Muscle layer of colon (tissue), 2 donors: ENCODE measurements around the gene ABCB7.
A peak's percentile ranks its signal among the peaks of the same experiment; 100 is the strongest.
"Not testable (repeated sequence)": the region's sequence is repeated elsewhere in the genome, so short reads cannot be mapped to it uniquely, and the experiment has no call there.

Source experiments
- H3K27ac ChIP-seq: one replicate; pipeline ENCODE4 v1.7.0; 2013; ENCODE audit warnings: low read depth, mild to moderate bottlenecking, low read length, moderate library complexity
- H3K27me3 ChIP-seq, 2 donors: one replicate each; pipeline ENCODE4 v1.7.0; 2013; ENCODE audit warnings: low read length in 2 of 2, mild to moderate bottlenecking in 2 of 2; ENCODE audit not compliant: insufficient read depth in 2 of 2, control insufficient read depth in 1 of 2
- H3K36me3 ChIP-seq: one replicate; pipeline ENCODE4 v1.7.0; 2013; ENCODE audit warnings: mild to moderate bottlenecking, low read length; ENCODE audit not compliant: insufficient read depth
- H3K4me1 ChIP-seq: one replicate; pipeline ENCODE4 v1.7.0; 2013; ENCODE audit warnings: mild to moderate bottlenecking, low read length; ENCODE audit not compliant: insufficient read depth
- H3K4me3 ChIP-seq, 2 donors: one replicate each; pipeline ENCODE4 v1.7.0; 2013; ENCODE audit warnings: low read length in 2 of 2, low read depth in 1 of 2, mild to moderate bottlenecking in 1 of 2, moderate library complexity in 1 of 2
- H3K9ac ChIP-seq: one replicate; pipeline ENCODE4 v1.7.0; 2013; ENCODE audit warnings: low read length
- H3K9me3 ChIP-seq: one replicate; pipeline ENCODE4 v1.7.0; 2013; ENCODE audit warnings: mild to moderate bottlenecking, low read length
- donor health status: abdominal sarcoma.
- donor health status: Adenocarcinoma of cecum.

The ABCB7 gene

DNA sequence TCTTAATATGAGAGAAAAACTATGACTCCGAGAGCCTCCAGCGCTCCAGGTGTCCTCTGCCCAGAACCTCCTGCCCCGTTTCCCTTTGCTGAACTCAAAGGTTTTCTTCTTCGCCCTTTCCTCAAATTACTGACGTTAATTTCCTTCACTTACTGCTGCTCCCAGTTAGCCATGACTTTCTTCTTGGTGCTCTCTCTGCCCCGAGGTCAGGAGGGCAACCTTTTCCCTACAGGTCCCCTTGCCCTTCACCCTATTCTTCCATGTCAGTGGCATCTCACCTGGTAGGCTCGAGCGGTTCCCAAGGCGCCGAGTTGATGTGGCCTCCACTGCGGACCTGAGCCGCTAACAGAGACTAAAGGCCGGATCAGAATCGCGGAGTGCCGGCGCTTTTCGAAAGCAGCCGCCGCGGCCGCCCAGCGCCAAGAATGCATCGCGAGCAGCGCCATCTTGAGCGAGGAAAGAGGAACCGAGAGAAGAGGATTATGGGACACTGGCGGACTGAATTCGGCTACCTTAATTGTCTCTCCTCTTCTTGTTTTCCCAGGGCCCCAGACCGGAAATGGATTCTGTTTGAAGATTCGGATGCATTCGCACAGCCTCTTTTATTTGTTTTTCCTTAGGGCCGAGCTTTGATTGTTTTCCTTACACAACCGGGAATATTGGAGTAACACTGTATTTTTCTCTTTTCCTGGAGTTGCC is at the start of gene ABCB7:
TSS of gene ABCB7 (minus strand) at position 457 of the 699 bp plus-strand sequence. CDS start at position 446, 11 bp downstream.
- Histone ChIP-seq H3K27ac (peak within 1 kb of the TSS; percentile 54), H3K9me3 (no peaks in the 10 kb centered on the region), H3K9ac (peak within 1 kb of the TSS; percentile 66), H3K36me3 (no peaks in the 10 kb centered on the region), H3K4me3 (peak within 1 kb of the TSS; percentile 47 to 64), H3K27me3 (no peaks in the 10 kb centered on the region), H3K4me1 (peaks cover 7% of the 10 kb centered on the region)

DNA sequence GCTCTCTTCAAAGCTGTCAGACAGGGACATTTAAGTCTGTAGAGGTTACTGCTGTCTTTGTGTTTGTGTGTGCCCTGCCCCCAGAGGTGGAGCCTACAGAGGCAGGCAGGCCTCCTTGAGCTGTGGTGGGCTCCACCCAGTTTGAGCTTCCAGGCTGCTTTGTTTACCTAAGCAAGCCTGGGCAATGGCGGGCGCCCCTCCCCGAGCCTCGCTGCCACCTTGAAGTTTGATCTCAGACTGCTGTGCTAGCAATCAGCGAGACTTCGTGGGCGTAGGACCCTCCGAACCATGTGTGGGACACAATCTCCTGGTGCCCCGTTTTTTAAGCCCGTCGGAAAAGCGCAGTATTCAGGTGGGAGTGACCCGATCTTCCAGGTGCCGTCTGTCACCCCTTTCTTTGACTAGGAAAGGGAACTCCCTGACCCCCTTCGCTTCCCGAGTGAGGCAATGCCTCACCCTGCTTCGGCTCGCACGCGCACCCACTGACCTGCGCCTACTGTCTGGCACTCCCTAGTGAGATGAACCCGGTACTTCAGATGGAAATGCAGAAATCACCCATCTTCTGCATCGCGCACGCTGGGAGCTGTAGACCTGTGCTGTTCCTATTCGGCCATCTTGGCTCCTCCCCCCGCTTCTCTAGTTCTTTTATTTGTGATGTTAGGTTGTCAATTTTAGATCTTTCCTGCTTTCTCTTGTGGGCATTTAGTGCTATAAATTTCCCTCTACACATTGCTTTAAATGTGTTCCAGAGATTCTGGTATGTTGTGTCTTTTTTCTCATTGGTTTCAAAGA is 32.5 kb upstream of the ABCB7 start:
- H3K9ac ChIP-seq, H3K36me3 ChIP-seq, H3K4me1 ChIP-seq, H3K27ac ChIP-seq, H3K4me3 ChIP-seq, H3K9me3 ChIP-seq, H3K27me3 ChIP-seq: not testable (repeated sequence)

DNA sequence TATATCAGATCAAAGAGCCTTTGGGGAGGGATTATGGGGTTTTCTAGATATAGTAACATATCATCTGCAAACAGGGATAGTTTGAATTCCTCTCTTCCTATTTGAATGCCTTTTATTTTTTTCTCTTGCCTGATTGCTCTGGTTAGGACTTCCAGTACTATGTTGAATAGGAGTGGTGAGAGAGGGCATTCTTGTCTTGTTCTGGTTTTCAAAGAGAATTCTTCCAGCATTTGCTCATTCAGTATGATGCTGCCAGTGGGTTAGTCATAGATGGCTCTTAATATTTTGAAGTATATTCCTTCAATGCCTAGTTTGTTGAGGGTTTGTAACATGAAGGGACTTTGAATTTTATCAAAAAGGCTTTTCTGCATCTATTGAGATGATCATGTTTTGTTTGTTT is 25.6 kb upstream of the ABCB7 start:
- no peaks in the 10 kb centered on the region for H3K36me3 ChIP-seq
- no peaks in the 10 kb centered on the region for H3K9me3 ChIP-seq
- no peak overlapping the region for H3K27ac ChIP-seq

DNA sequence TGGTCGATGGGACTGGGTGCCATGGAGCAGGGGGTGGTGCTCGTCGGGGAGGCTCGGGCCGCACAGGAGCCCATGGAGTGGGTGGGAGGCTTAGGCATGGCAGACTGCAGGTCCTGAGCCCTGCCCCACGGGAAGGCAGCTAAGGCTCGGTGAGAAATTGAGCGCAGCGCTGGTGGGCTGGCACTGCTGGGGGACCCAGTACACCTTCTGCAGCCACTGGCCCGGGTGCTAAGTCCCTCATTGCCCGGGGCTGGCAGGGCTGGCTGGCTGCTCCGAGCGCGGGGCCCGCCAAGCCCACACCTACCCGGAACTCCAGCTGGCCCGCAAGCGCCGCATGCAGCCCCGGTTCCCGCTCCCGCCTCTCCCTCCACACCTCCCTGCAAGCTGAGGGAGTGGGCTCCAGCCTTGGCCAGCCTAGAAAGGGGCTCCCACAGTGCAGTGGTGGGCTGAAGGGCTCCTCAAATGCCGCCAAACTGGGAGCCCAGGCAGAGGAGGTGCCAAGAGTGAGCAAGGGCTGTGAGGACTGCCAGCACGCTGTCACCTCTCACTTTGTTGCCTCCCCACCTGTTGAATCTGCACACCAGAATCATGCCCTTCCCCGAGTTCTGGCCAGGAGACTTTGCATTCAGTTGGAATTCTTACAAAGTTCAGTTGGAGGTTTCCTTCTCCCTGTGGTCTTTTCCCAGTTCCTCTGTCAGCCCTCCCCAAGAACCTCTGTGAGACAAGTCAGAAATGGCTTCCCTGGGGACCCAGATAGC is 23.6 kb upstream of the ABCB7 start:
- not testable (repeated sequence) for H3K4me3 ChIP-seq, H3K9me3 ChIP-seq, H3K4me1 ChIP-seq, H3K36me3 ChIP-seq, H3K27ac ChIP-seq, H3K27me3 ChIP-seq, H3K9ac ChIP-seq

More for the DNA sequence above, 25.6 kb upstream of the ABCB7 start:
- no peak overlapping the region for H3K4me3 ChIP-seq
- no peaks in the 10 kb centered on the region for H3K27me3 ChIP-seq
- no peaks in the 10 kb centered on the region for H3K4me1 ChIP-seq
- no peak overlapping the region for H3K9ac ChIP-seq

DNA sequence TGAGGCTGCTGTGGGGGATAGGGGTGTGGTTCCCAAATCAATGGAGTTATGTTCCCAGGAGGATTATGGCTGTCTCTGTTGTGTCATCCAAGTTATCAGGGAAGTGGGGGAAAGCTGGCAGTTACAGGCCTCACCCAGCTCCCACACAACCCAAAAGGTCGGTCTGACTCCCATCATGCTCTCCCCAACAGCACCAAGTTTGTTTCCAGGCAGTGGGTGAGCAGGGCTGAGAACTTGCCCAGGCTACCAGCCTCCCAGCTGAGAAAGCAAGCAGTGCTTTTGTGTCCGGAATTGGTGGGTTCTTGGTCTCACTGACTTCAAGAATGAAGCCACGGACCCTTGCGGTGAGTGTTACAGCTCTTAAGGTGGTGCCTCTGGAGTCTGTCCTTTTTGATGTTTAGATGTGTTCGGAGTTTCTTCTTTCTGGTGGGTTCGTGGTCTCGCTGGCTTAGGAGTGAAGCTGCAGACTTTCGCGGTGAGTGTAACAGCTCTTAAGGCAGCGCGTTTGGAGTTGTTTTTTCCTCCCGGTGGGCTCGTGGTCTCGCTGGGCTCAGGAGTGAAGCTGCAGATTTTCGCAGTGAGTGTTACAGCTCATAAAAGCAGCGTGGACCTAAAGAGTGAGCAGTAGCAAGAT is 16.3 kb upstream of the ABCB7 start:
- H3K4me1 ChIP-seq, H3K27ac ChIP-seq: not testable (repeated sequence)

DNA sequence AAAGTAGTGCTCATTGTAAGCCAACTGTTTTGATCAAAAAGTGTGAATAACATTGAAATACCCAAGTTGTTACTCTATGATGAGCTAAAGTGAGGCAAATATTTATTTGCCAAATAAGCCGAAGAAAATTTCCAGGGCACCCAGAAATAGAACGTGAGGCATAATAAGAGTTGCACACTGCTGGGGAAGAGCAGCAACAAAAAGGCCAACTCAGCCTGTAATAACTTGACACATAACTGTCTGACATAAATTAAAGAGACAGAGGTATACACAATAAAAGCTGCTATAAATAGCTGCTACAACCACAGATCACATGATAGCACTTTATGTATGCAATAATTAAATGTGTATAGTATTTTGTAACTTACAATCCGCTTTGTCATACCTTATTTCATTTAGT is 2.0 kb upstream of the ABCB7 start:
- Histone ChIP-seq H3K27me3 (no peaks in the 10 kb centered on the region), H3K4me3 (no peak overlapping the region), H3K4me1 (peaks cover 7% of the 10 kb centered on the region), H3K27ac (no peak overlapping the region), H3K9me3 (no peaks in the 10 kb centered on the region), H3K36me3 (no peaks in the 10 kb centered on the region), H3K9ac (no peak overlapping the region)

More for the DNA sequence above, 16.3 kb upstream of the ABCB7 start:
- H3K27me3 ChIP-seq, H3K9me3 ChIP-seq, H3K36me3 ChIP-seq, H3K4me3 ChIP-seq, H3K9ac ChIP-seq: not testable (repeated sequence)

DNA sequence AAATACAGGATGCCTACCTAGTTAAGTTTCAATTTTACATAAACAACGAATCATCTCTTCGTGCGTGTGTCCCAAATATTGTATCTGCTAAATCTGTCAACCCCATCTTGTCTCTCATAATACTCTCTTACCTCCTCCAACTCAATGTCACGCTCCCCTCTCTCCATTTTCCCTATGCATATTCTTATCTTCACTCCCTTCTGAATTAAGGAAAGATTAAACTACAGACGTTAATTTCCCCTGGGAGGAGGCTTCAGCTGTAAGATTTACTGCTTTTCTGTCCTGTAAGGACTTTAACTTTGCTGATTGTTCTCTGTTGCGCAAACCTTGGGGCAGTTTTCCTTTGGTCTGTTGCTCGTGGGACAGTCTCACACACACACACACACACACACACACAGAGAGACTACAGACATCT is 455 bp upstream of the ABCB7 start:
- Histone ChIP-seq H3K4me3 (peak overlapping the region; percentile 47 to 64), H3K36me3 (no peaks in the 10 kb centered on the region), H3K27me3 (no peaks in the 10 kb centered on the region), H3K27ac (peak overlapping the region; percentile 54), H3K4me1 (peaks cover 7% of the 10 kb centered on the region), H3K9me3 (no peaks in the 10 kb centered on the region), H3K9ac (peak overlapping the region; percentile 66)

DNA sequence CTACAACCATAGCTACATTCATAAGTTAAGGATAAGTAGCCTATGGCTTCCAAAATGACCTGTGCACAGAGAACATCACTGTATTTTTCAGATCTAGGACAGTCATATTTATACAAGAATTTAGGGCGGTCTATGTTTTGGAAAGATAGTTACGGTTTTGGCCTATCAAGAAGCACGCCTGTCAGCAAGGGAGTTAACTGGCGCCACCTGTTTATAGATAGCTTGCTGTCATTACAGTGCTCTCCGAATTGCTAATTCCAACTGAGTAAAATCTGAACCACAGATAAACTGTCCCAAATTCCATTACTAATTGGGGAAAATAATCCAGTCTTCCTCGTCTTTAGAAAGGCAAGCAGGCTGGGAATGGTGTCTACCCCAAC is 646 bp downstream of the ABCB7 start:
- peaks cover 7% of the 10 kb centered on the region for H3K4me1 ChIP-seq
- H3K36me3 ChIP-seq: no peaks in the 10 kb centered on the region
- peak overlapping the region; percentile 54 for H3K27ac ChIP-seq
- no peaks in the 10 kb centered on the region for H3K9me3 ChIP-seq
- no peaks in the 10 kb centered on the region for H3K27me3 ChIP-seq
- H3K9ac ChIP-seq: peak overlapping the region; percentile 26
- H3K4me3 ChIP-seq: peak overlapping the region; percentile 47 to 64

DNA sequence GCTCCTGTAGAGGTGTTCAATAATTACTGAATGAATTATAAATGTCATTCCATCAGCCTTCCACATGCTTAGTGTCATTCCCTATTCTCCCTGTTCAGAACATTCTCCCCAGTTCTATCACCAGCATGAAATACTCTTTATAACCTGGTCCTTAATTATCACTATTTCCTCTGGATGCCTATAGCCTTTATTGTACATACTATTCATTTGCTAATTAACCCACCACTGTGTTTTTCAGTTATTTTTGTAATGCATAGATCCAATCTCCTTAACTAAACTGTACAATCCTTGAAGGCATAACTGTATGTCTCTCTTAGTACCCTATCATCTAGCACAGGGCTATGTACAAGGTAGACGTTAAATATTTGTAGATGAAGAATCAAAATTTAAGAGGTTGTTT is 1.2 kb downstream of the ABCB7 start:
- H3K9ac ChIP-seq: peak overlapping the region; percentile 26
- H3K27me3 ChIP-seq: no peaks in the 10 kb centered on the region
- H3K4me3 ChIP-seq: no peak overlapping the region
- H3K4me1 ChIP-seq: peaks cover 7% of the 10 kb centered on the region
- H3K36me3 ChIP-seq: no peaks in the 10 kb centered on the region
- H3K9me3 ChIP-seq: no peaks in the 10 kb centered on the region
- H3K27ac ChIP-seq: no peak overlapping the region

DNA sequence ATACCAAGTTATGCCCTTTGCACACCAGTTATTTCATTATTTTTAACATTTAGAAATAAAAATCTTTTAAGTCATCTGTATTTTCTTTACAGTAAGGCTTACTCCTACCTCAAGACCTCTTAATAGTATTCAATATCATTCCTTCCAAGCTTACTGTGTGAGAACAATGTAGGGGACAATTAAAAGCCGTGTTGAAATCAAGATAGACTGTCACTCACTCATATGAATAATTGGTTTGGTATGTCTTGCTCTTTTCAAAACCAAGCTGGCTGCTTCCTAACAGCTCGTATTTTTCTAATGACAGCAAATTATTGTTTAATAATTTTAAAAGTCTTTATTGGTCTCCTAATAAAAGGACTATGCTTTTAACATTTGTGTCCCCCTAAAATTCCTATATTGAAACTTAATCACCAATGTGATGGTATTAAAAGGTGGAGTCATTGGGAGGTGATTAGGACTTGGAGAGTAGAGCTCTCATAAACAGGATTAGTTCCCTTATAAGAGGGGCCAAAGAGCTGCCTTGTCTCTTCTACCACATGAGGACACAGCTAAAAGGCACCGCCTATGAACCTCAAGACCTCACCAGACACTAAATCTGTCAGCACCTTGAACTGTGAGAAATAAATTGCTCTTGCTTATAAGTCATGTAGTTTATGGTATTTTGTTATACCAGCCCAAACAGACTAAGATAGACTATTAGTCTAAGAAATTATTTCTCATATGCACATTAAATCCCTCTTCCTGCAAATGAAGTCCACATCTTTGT is 4.1 kb downstream of the ABCB7 start:
- Histone ChIP-seq H3K27me3 (no peaks in the 10 kb centered on the region), H3K27ac (no peak overlapping the region), H3K4me1 (peaks cover 7% of the 10 kb centered on the region), H3K9ac (no peak overlapping the region), H3K36me3 (no peaks in the 10 kb centered on the region), H3K4me3 (no peak overlapping the region), H3K9me3 (no peaks in the 10 kb centered on the region)
